Sigmoid colon (tissue), 7 donors: ENCODE data around the gene SULT1C4. TPM values are rescaled to one million over a fixed set of nuclear protein-coding genes. Genes with fewer than 3 reads are reported as not detected.

Experiments
- polyA plus RNA-seq, 3 donors: library from polyadenylated mRNA; stranded (reverse); fragments of 200-250 nt; gene quantifications; one replicate each; pipeline ENCODE4 v1.2.3, GENCODE V29; 2013
- small RNA-seq, 3 donors: library from RNA; depleted of rRNA; stranded (forward); fragments of <200 nt; gene quantifications; one replicate each; pipeline ENCODE3, GENCODE V24; 2016
- total RNA-seq, 4 donors: library from RNA; depleted of rRNA; stranded (reverse); fragments of >200 nt; gene quantifications; one replicate each; pipeline ENCODE4 v1.1.0, GENCODE V29; 2016
- donor health status: healthy with polysubstance abuse.
- donor health status: Bipolar disorder and iron deficiency.
- donor health status: healthy.

The SULT1C4 gene
- total and polyA plus RNA-seq, 7 donors, result 0.60 to 7.2 (median 3.1) TPM; not detected in 1

Small RNAs within 50 kb of the gene (small RNA-seq; reads per million reads assigned to genes)
- 0 reads per million in 3 donors for gene SMIM12P1

Other genes starting within 250 kb of the SULT1C4 start
- not detected for gene SULT1C3, start 138.0 kb upstream of the SULT1C4 start, total RNA-seq
- 1 to 10 TPM in 1 of 3 donors, not detected in 2; 1.2 TPM for gene SULT1C3, start 138.0 kb upstream of the SULT1C4 start, polyA plus RNA-seq
- gene SULT1C2, start 89.1 kb upstream of the SULT1C4 start, total RNA-seq, result under 1 TPM in 1 of 4 donors, not detected in 3; 0.28 TPM
- gene SULT1C2, start 89.1 kb upstream of the SULT1C4 start, polyA plus RNA-seq, result 1 to 10 TPM in 1 of 3 donors, under 1 TPM in 1, not detected in 1; 0.67 to 1.8 TPM
- gene GCC2, start 71.3 kb downstream of the SULT1C4 start, total RNA-seq, result 10 to 100 TPM; 29.6 to 47.1 (median 37.2) TPM
- gene GCC2, start 71.3 kb downstream of the SULT1C4 start, polyA plus RNA-seq, result 10 to 100 TPM; 18.0 to 22.7 (median 20.6) TPM
- 100 to 1,000 TPM in 1 of 4 donors, 10 to 100 TPM in 3; 65.3 to 185 (median 82.1) TPM for gene LIMS1, start 156.5 kb downstream of the SULT1C4 start, total RNA-seq
- gene LIMS1, start 156.5 kb downstream of the SULT1C4 start, polyA plus RNA-seq, result 10 to 100 TPM; 16.2 to 22.5 (median 17.3) TPM